AG04450 (cell line): ENCODE measurements around the gene ZNF816. TPM values are rescaled to one million over a fixed set of nuclear protein-coding genes. Genes with fewer than 3 reads are reported as not detected.
A peak's percentile ranks its signal among the peaks of the same experiment; 100 is the strongest.
"Not testable (repeated sequence)": the region's sequence is repeated elsewhere in the genome, so short reads cannot be mapped to it uniquely, and the experiment has no call there.

ENCODE experiments used
- CTCF ChIA-PET: fragments of 300-600, 350-600 bp; formaldehyde crosslinking; extraction: SDS; loops from one replicate; lab custom pipeline; 2022; ENCODE audit warnings: antibody characterized with exemption, inconsistent platforms; lab: Charles Lee
- POLR2A ChIA-PET: fragments of 350-600 bp; formaldehyde crosslinking; extraction: SDS; loops from one replicate; lab custom pipeline; 2021; ENCODE audit warnings: antibody characterized with exemption, inconsistent platforms; lab: Yijun Ruan, JAX
- DNase-seq: peaks from one replicate; pipeline ENCODE4 v3.0.0-alpha.2; 2011; ENCODE audit warnings: low read depth, low spot score
- H3K27ac ChIP-seq: one replicate; pipeline ENCODE4 v1.5.1; 2012; ENCODE audit warnings: low read depth, low read length, control low read depth
- H3K27me3 ChIP-seq: one replicate; pipeline ENCODE4 v1.6.0; 2012; ENCODE audit warnings: low read length; ENCODE audit not compliant: control insufficient read depth, insufficient read depth
- H3K4me3 ChIP-seq: 2 replicates; pipeline ENCODE4 v1.5.1; 2011; ENCODE audit warnings: mild to moderate bottlenecking, low read depth, low read length, control low read depth
- H3K9me3 ChIP-seq: 2 replicates; pipeline ENCODE4 v1.5.1; 2012; ENCODE audit warnings: low read length; ENCODE audit not compliant: control insufficient read depth, insufficient read depth
- polyA plus RNA-seq: library from polyadenylated mRNA; depleted of rRNA; stranded (reverse); fragments of >200 nt; gene quantifications from 2 replicates; pipeline ENCODE4 v1.2.3, GENCODE V29; 2011
- TF ChIP-seq, protein P1 (sequence below): IDR thresholded peaks from 2 replicates; pipeline ENCODE4 v1.5.1; 2011; ENCODE audit warnings: low read depth, low read length, control low read depth, inconsistent platforms

The ZNF816 gene
- polyA plus RNA-seq, 1 experiment, result 6.3 TPM

- TF ChIP-seq, protein P1, sequence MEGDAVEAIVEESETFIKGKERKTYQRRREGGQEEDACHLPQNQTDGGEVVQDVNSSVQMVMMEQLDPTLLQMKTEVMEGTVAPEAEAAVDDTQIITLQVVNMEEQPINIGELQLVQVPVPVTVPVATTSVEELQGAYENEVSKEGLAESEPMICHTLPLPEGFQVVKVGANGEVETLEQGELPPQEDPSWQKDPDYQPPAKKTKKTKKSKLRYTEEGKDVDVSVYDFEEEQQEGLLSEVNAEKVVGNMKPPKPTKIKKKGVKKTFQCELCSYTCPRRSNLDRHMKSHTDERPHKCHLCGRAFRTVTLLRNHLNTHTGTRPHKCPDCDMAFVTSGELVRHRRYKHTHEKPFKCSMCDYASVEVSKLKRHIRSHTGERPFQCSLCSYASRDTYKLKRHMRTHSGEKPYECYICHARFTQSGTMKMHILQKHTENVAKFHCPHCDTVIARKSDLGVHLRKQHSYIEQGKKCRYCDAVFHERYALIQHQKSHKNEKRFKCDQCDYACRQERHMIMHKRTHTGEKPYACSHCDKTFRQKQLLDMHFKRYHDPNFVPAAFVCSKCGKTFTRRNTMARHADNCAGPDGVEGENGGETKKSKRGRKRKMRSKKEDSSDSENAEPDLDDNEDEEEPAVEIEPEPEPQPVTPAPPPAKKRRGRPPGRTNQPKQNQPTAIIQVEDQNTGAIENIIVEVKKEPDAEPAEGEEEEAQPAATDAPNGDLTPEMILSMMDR, result no peak
- Histone ChIP-seq H3K27me3 (no peaks in the 10 kb centered on the region), H3K9me3 (peaks cover 8% of the 10 kb centered on the region), H3K4me3 (no peak overlapping the region), H3K27ac (no peak overlapping the region)
- CTCF ChIA-PET, result no interaction called here
- no peak for DNase-seq
- POLR2A ChIA-PET, result no interaction called here
Measured at GRCh38 chr19:52936151-52936953, 26.3 kb downstream of the ZNF816 start.

- ChIA-PET POLR2A (no interaction called here), CTCF (no interaction called here)
- TF ChIP-seq, protein P1, result no peak
- Histone ChIP-seq H3K9me3 (peaks cover 8% of the 10 kb centered on the region), H3K27me3 (no peaks in the 10 kb centered on the region), H3K4me3 (no peak overlapping the region), H3K27ac (no peak overlapping the region)
- DNase-seq, result no peak
Measured at GRCh38 chr19:52935434-52935833, 27.2 kb downstream of the ZNF816 start.

GRCh38 chr19:52924641-52925040 is 38.0 kb downstream of the ZNF816 start:
- CTCF ChIA-PET, H3K4me3 ChIP-seq, H3K9me3 ChIP-seq, DNase-seq, POLR2A ChIA-PET, H3K27me3 ChIP-seq, H3K27ac ChIP-seq: not testable (repeated sequence)

DNA sequence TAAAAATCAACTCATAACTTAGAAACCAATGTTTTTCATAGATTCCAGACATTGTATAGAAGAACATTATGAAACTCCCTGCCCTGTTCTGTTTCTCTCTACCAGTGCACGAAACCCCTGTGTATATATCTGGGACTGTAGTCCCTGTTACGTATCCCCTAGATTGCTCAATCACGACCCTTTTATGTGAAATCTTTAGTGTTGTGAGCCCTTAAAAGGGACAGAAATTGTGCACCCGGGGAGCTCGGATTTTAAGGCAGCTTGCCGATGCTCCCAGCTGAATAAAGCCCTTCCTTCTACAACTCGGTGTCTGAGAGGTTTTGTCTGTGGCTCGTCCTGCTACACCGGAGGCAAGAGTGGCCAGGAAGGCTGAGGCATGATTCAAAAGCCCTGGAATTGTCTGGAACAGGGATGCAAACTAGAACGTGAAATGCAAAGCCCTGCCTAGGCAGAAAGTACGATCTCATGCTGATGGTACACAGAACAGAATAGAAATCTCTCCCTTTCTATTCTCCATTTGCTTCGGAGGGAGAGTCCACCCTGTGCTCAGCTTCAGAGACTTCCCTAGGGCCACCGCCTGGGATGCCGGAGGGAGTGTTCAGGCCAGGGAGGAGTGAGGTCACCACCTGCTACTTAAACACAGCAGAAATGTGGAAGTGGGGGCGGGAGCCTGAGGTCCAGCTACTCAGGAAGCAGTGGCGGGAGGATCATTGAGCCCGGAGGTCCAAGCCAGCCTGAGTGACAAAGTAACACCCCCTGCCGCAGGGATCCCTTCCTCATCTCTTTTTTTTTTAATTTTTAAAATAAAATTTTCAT is 38.7 kb downstream of the ZNF816 start:
- H3K4me3 ChIP-seq, result peak overlapping the region; percentile 75
- no peak overlapping the region for H3K27ac ChIP-seq
- ChIA-PET POLR2A (no interaction called here), CTCF (no interaction called here)
- H3K27me3 ChIP-seq, result no peaks in the 10 kb centered on the region
- no peak for DNase-seq
- TF ChIP-seq, protein P1, result no peak
- H3K9me3 ChIP-seq, result peaks cover 3% of the 10 kb centered on the region; the same call in 1 of the 2 replicates

GRCh38 chr19:52922841-52923777 is 39.6 kb downstream of the ZNF816 start, which contains the start of gene ZNF888:
Gene ZNF888 (minus strand): TSS chr19:52923428. CDS start chr19:52917873, 5,555 bp downstream.
- POLR2A ChIA-PET, result no interaction called here

More at GRCh38 chr19:52922841-52923777, 39.6 kb downstream of the ZNF816 start, which contains the start of gene ZNF888:
- TF ChIP-seq, protein P1, result no peak
- Histone ChIP-seq H3K27ac (peak within 1 kb of the TSS; percentile 91), H3K4me3 (peak within 1 kb of the TSS; percentile 75), H3K9me3 (peaks cover 3% of the 10 kb centered on the region; the same call in 1 of the 2 replicates), H3K27me3 (no peaks in the 10 kb centered on the region)
- CTCF ChIA-PET, result no interaction called here
- no peak for DNase-seq
